ENCODE measurements around the gene SNX2. TPM values are rescaled to one million over a fixed set of nuclear protein-coding genes. Genes with fewer than 3 reads are reported as not detected.

The SNX2 gene
- total and polyA plus RNA-seq, 9 of the 15 experiments (the other 6 are each of a cell fraction or from before 2014, with no cell fraction given) = 35.2 to 86.0 (median 58.1) TPM

- H3K27ac ChIP-seq (ENCODE audit: extremely low read depth, low read depth, low read length) = no peak overlapping the region
- TF ChIP-seq FOXK2 (conservative IDR thresholded peaks at IDR 0.05 in 1 of 2, IDR thresholded peaks at IDR 0.05 in 1 of 2; ENCODE audit: low read depth in 2 of 2) = no peak
- no peak for TF ChIP-seq ZNF707 (CRISPR knock-in tag; conservative IDR thresholded peaks at IDR 0.05)
- 0 out of 2 replicates have a peak, but pooled peaks have one; percentile 28 for TF ChIP-seq EP400 (IDR thresholded peaks at IDR 0.05)
- no peak for TF ChIP-seq ETS1 (conservative IDR thresholded peaks at IDR 0.05; ENCODE audit: control insufficient read depth, low read depth, low read length)
- no peak for TF ChIP-seq ZSCAN29 (IDR thresholded peaks at IDR 0.05)
- TF ChIP-seq PML (IDR thresholded peaks at IDR 0.05; ENCODE audit: low read length) = no peak
- no peak for TF ChIP-seq NRF1 (conservative IDR thresholded peaks at IDR 0.05 in 1 of 2, IDR thresholded peaks at IDR 0.05 in 1 of 2)
- no peak for TF ChIP-seq GABPB1 (CRISPR knock-in tag; IDR thresholded peaks at IDR 0.05)
- TF ChIP-seq RFX1 (IDR thresholded peaks at IDR 0.05) = 0 out of 2 replicates have a peak, but pooled peaks have one; percentile 17
- FAIRE-seq (no peak), ATAC-seq (peak; percentile 1; the same call in 2 of the 3 replicates), DNase-seq (ENCODE audit: extremely low read depth in 1 of 4, low spot score in 3 of 4) (no peak)
- H3K4me2 ChIP-seq (ENCODE audit: insufficient read depth, low read length) = peak overlapping the region; percentile 95
- intact Hi-C loops (cut with micrococcal nuclease) = no loop called here
- ChIA-PET POLR2A (interaction anchor here (0.7 to 1.4 kb wide), 2 partner anchors 9 to 11 kb away, joined by 3 to 5 read pairs; no protein-coding TSS in a partner anchor), CTCF (ENCODE audit: low intra/inter-chr PET ratio) (no interaction called here)
- 0 out of 3 replicates have a peak, but pooled peaks cover 5% of the 10 kb centered on the region for H3K36me3 ChIP-seq (ENCODE audit: control insufficient read depth, insufficient read depth, low read length)
- peak overlapping the region; percentile 98 for H2AFZ ChIP-seq (ENCODE audit: low read depth, low read length)
- no peaks in the 10 kb centered on the region for H3K9me3 ChIP-seq (replicated peaks; ENCODE audit: control insufficient read depth, insufficient read depth, low read depth, low read length)
- no peaks in the 10 kb centered on the region for H3K9me1 ChIP-seq (ENCODE audit: control insufficient read depth, insufficient read depth, low read length)
- no peaks in the 10 kb centered on the region; the same call in 1 of the 2 replicates for H4K20me1 ChIP-seq (replicated peaks; ENCODE audit: control insufficient read depth, insufficient read depth, low read length)
- BruUV-seq (replicated peaks) = no TSS peak
- H3K79me2 ChIP-seq (ENCODE audit: control insufficient read depth, insufficient read depth, low read length) = peaks cover 45% of the 10 kb centered on the region
- peak overlapping the region; percentile 8 to 37; a peak in 2 of 4 replicates for H3K9ac ChIP-seq (ENCODE audit: insufficient read depth in 1 of 2, low read depth in 2 of 2, low read length in 2 of 2)
- in situ Hi-C loops (cut with MboI) = no loop called here
- WGBS (ENCODE audit: insufficient coverage, low coverage, missing lambda C conversion rate) = 21% methylated on average over 8 of the region's 8 CpGs
- H3K4me3 ChIP-seq = peak overlapping the region; percentile 96
- H3K4me1 ChIP-seq (replicated peaks in 1 of 2; ENCODE audit: control insufficient read depth in 2 of 2, insufficient read depth in 2 of 2, low read length in 2 of 2) = no peaks in the 10 kb centered on the region; a peak in 3 of 5 replicates
- peaks cover 3 to 4% of the 10 kb centered on the region in 2 experiments; a peak in 2 of 5 replicates for H3K27me3 ChIP-seq (ENCODE audit: control insufficient read depth in 2 of 2, insufficient read depth in 2 of 2, low read length in 2 of 2)
These were observed 390 bp upstream of the SNX2 start for GRCh38 chr5:122774519-122774860.

Data from K562 (cell line).